ENCODE data around the gene SUMO1.
A peak's percentile ranks its signal among the peaks of the same experiment; 100 is the strongest.

- TF ChIP-seq RAD21 (IDR thresholded peaks at IDR 0.05; ENCODE audit: insufficient read depth, low read depth, low read length) (no peak), POLR2A (IDR thresholded peaks at IDR 0.05; ENCODE audit: low read depth, low read length) (no peak), E2F4 (IDR thresholded peaks at IDR 0.05; ENCODE audit: low read depth, low read length) (no peak), CTCF (IDR thresholded peaks at IDR 0.05 in 2 of 3, conservative IDR thresholded peaks at IDR 0.05 in 1 of 3; ENCODE audit: control insufficient read depth in 2 of 3, extremely low read depth in 1 of 3, insufficient read depth in 1 of 3, low read depth in 3 of 3, low read length in 3 of 3) (no peak), CBFB (IDR thresholded peaks at IDR 0.05; ENCODE audit: low read depth) (no peak), JUNB (IDR thresholded peaks at IDR 0.05) (no peak), TARDBP (IDR thresholded peaks at IDR 0.05; ENCODE audit: borderline replicate concordance) (no peak), SMC3 (IDR thresholded peaks at IDR 0.05; ENCODE audit: borderline replicate concordance, low read length) (no peak), REST (IDR thresholded peaks at IDR 0.05; ENCODE audit: low read depth, low read length) (no peak), EP300 (IDR thresholded peaks at IDR 0.05; ENCODE audit: borderline replicate concordance in 1 of 2, control insufficient read depth in 1 of 2, low read depth in 2 of 2, low read length in 2 of 2) (peak in 1 of 2 experiments; percentile 30; a peak in 2 of 4 replicates), EZH2 (IDR thresholded peaks at IDR 0.05; ENCODE audit: borderline replicate concordance, control insufficient read depth, low read depth, low read length) (no peak), SP1 (IDR thresholded peaks at IDR 0.05; ENCODE audit: low read depth, low read length) (no peak)
Observed at GRCh38 chr2:202278036-202278760, 39.8 kb upstream of the SUMO1 start.
